SK-N-SH (cell line): ENCODE measurements around the gene ABHD6.

Source experiments
- FOSL2 ChIP-seq: IDR thresholded peaks from 2 replicates; pipeline ENCODE4 v1.4.0; 2012; ENCODE audit warnings: low read depth, mild to moderate bottlenecking, moderate library complexity, borderline replicate concordance
- JUND ChIP-seq: IDR thresholded peaks from 2 replicates; pipeline ENCODE4 v1.4.0; 2012
- MXI1 ChIP-seq: IDR thresholded peaks from 2 replicates; pipeline ENCODE4 v1.6.1; 2012; ENCODE audit warnings: mild to moderate bottlenecking, low read depth, low read length, improper control_type of control experiment
- POLR2AphosphoS5 ChIP-seq: IDR thresholded peaks from 2 replicates; pipeline ENCODE4 v1.6.1; 2012; ENCODE audit warnings: low read depth, low read length
- RAD21 ChIP-seq: IDR thresholded peaks from 2 replicates; pipeline ENCODE4 v1.6.1; 2012; ENCODE audit warnings: mild to moderate bottlenecking, low read length
- RCOR1 ChIP-seq: fragments of 150-350 bp; IDR thresholded peaks from 2 replicates; pipeline ENCODE4 v1.6.1; 2017; ENCODE audit warnings: antibody characterized with exemption, low read length
- RFX5 ChIP-seq: IDR thresholded peaks from 2 replicates; pipeline ENCODE4 v1.6.1; 2012; ENCODE audit warnings: mild to moderate bottlenecking, improper control_type of control experiment, low read length
- TAF1 ChIP-seq: IDR thresholded peaks from 2 replicates; pipeline ENCODE4 v1.6.1; 2012; ENCODE audit warnings: low read depth, mild to moderate bottlenecking, low read length, moderate library complexity, borderline replicate concordance
- TF ChIP-seq, protein P1 (sequence below): fragments of 200-600 bp; sonication (generic); IDR thresholded peaks from 2 replicates; pipeline ENCODE4 v1.6.1; 2017; ENCODE audit warnings: antibody characterized with exemption, mild to moderate bottlenecking, moderate library complexity
- TF ChIP-seq, protein P2 (sequence below): IDR thresholded peaks from 2 replicates; pipeline ENCODE4; 2012

DNA sequence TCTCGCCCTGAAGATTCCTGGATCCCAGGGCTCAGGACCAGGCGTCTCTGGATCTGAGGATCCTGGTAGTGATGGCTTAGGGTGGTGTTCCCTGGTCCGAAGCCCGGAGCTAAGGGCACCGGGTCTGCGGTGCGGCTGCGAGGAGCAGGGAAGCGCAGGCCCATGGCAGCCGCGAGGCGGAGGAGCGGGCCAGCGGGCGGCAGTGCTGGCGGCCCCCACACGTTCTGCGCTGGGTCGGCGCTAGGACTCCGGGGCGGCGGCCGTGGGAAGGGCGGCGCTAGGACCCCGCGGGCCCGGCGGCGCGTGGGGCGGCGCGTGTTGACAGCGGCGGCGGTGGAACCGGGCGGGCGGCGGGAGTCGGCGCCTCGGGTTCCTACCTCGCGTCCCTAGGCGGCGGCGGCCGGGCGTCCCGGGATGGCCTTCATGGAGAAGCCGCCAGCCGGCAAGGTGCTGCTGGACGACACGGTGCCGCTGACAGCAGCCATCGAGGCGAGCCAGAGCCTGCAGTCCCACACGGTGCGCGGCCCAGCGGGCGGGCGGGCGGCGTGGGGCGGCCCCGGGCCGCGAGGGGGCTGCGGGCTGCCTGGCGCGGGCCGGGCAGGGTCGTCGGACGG, 95.1 kb downstream of the ABHD6 start, which contains the start of gene PXK:
- TF ChIP-seq, protein P1, sequence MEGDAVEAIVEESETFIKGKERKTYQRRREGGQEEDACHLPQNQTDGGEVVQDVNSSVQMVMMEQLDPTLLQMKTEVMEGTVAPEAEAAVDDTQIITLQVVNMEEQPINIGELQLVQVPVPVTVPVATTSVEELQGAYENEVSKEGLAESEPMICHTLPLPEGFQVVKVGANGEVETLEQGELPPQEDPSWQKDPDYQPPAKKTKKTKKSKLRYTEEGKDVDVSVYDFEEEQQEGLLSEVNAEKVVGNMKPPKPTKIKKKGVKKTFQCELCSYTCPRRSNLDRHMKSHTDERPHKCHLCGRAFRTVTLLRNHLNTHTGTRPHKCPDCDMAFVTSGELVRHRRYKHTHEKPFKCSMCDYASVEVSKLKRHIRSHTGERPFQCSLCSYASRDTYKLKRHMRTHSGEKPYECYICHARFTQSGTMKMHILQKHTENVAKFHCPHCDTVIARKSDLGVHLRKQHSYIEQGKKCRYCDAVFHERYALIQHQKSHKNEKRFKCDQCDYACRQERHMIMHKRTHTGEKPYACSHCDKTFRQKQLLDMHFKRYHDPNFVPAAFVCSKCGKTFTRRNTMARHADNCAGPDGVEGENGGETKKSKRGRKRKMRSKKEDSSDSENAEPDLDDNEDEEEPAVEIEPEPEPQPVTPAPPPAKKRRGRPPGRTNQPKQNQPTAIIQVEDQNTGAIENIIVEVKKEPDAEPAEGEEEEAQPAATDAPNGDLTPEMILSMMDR: peak; percentile 21
- TF ChIP-seq JUND (no peak), TAF1 (peak; percentile 70; the same call in 1 of the 2 replicates), RCOR1 (no peak), MXI1 (peak; percentile 95), POLR2AphosphoS5 (no peak), RFX5 (no peak), RAD21 (peak; percentile 33; the same call in 1 of the 2 replicates), FOSL2 (no peak)
- TF ChIP-seq, protein P2, sequence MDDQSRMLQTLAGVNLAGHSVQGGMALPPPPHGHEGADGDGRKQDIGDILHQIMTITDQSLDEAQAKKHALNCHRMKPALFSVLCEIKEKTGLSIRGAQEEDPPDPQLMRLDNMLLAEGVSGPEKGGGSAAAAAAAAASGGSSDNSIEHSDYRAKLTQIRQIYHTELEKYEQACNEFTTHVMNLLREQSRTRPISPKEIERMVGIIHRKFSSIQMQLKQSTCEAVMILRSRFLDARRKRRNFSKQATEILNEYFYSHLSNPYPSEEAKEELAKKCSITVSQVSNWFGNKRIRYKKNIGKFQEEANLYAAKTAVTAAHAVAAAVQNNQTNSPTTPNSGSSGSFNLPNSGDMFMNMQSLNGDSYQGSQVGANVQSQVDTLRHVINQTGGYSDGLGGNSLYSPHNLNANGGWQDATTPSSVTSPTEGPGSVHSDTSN: peak; percentile 65
